HG03520 (cell line): ENCODE data around the gene MEAF6.

Experiments used
- ATAC-seq: cut with Tn5 transposase; IDR thresholded peaks from one replicate; pipeline ENCODE4 v1.9.1; 2021; ENCODE audit warnings: mild to moderate bottlenecking, moderate library complexity; ENCODE audit not compliant: unreplicated experiment

The MEAF6 gene

DNA sequence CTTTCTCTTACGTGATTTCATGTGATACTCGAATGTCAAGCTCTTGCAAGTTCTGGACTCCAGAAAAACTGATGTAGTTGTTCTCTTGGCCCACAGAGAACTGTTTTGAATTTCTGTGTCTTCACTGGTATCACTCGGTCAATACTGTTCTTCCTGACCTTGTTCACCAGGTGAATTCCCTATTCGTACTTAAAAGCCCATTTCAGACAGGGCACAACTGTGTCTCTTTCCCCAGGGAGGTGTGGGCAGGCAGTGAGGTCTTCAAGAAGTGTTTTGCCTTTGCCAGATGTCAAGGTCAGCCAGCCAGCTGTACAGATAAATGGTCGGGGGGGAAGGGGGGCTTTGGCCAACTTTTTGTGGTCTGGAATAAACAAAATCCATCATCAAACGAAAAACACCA, 67.7 kb downstream of the MEAF6 start:
- ATAC-seq: no peak

DNA sequence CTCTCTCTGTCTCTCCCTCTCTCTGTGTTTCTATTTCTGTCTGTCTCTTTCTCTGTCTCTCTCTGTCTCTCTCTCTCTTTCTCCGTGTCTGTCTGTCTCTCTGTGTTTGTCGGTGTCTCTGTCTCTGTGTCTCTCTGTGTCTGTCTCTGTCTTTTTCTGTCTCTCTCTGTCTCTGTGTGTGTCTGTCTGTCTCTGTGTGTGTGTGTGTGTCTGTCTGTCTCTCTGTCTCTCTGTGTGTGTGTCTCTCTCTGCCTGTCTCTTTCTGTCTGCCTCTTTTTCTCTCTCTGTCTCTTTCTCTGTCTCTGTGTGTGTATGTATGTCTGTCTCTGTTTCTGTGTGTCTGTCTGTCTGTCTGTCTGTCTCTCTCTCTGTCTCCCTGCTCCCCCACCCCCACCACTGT, 71.9 kb downstream of the MEAF6 start:
- no peak for ATAC-seq
